H1 (cell line): ENCODE data around the gene POLR2F. TPM values are rescaled to one million over a fixed set of nuclear protein-coding genes. Genes with fewer than 3 reads are reported as not detected.

Experiments
- BACH1 ChIP-seq: IDR thresholded peaks from 2 replicates; pipeline ENCODE4 v1.6.1; 2012; ENCODE audit warnings: low read length, improper control_type of control experiment
- HDAC2 ChIP-seq, 2 experiments: fragments of 300-600 bp in 1 of 2; sonication (generic) in 1 of 2; IDR thresholded peaks; 2 replicates each; pipeline ENCODE4 v1.6.1; 2011 to 2012; ENCODE audit warnings: low read depth in 2 of 2, low read length in 2 of 2, mild to moderate bottlenecking in 2 of 2, moderate library complexity in 2 of 2, borderline replicate concordance in 1 of 2, inconsistent platforms in 1 of 2
- polyA plus RNA-seq, 7 experiments: library from polyadenylated mRNA; depleted of rRNA in 3 of 7; stranded (reverse) in 5 of 7; unstranded in 2 of 7; fragments of >200 nt in 5 of 7; fragments of 200-250 nt in 2 of 7; gene quantifications; 1 replicate in 5 of 7; 2 replicates in 1 of 7; 4 replicates in 1 of 7; pipeline versions ENCODE4 v1.2.1 to v1.2.3, GENCODE V29; 2011 to 2013; ENCODE audit warnings: missing spikeins in 2 of 7, mixed read lengths in 2 of 7
- total RNA-seq: library from RNA; stranded (reverse); fragmentation: NEBNext Ultra II Directional; extraction: Animal tissue kit (Norgen Biotek cat#: 25700); gene quantifications from 2 replicates; pipeline ENCODE4 v1.2.1, GENCODE V29; 2021

The POLR2F gene
- total and polyA plus RNA-seq, 2 of the 8 experiments (the other 6 are each of a cell fraction or from before 2014, with no cell fraction given), result 150 to 176 TPM

GRCh38 chr22:37916311-37916710, 37.2 kb upstream of the POLR2F start (continued):
- TF ChIP-seq BACH1 (no peak), HDAC2 (IDR thresholded peaks at IDR 0.05; ENCODE audit: borderline replicate concordance in 1 of 2, low read depth in 2 of 2, low read length in 2 of 2) (no peak)
- TF ChIP-seq, all 59 proteins: peak for 0
